ENCODE measurements around the gene OPCML.

The OPCML gene

DNA sequence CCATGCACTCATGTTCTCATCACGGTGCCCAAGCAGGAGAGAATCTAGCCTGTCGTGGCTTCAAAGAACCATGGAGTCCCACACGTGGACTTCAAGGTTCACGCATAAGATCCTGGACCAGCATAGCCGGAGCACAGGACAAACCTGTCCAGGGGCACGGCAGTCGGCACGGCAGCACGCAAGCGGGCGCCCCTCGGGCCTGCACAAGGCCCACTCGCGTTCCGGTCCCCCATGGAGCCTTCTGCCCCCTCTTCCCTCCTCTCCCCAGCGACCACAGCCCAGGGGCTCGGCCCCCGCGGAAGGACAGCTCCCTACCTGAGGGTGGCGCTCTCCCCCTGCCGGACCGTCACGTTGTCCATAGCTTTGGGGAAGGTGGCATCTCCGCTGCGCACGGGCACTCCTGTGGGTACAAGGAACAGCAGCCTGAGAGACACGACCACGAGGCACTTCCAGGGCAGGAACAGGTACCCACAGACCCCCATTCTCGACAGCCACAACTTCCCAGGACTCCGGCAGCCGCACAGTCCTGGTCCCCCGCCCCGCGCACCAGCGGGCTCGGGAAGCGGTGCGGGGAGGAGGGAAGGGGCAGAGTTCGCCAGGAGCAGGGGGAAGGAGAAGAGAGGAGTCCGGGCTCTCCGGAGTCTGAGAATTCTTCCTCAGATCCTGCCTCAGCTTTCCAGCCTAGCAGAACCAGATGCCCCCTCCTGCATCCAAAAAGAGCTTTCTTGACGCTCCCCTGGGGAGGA is 589.5 kb downstream of the OPCML start:
- Histone ChIP-seq H3K4me1 (ENCODE audit: insufficient read depth, low read length, poor library complexity, severe bottlenecking) (no peaks in the 10 kb centered on the region), H3K9me3 (ENCODE audit: insufficient read depth, low read depth, low read length) (no peaks in the 10 kb centered on the region; the same call in 1 of the 2 replicates), H3K36me3 (ENCODE audit: insufficient read depth, low read length) (no peaks in the 10 kb centered on the region), H3K4me3 (ENCODE audit: low read length, poor library complexity, severe bottlenecking) (no peak overlapping the region), H3F3A (ENCODE audit: low read depth) (no peaks in the 10 kb centered on the region), H3K79me2 (ENCODE audit: insufficient read depth, low read length) (no peaks in the 10 kb centered on the region), H3K4me2 (ENCODE audit: low read depth, low read length, poor library complexity, severe bottlenecking) (no peak overlapping the region), H3K9me2 (replicated peaks; ENCODE audit: low read depth, low read length) (no peaks in the 10 kb centered on the region), H4K20me1 (ENCODE audit: insufficient read depth, low read length, poor library complexity, severe bottlenecking) (no peaks in the 10 kb centered on the region), H2AFZ (ENCODE audit: low read length) (no peak overlapping the region), H3K27me3 (ENCODE audit: insufficient read depth, low read length, poor library complexity, severe bottlenecking) (no peaks in the 10 kb centered on the region), H3K9ac (ENCODE audit: low read depth, low read length, poor library complexity, severe bottlenecking) (no peak overlapping the region)
- TF ChIP-seq, protein P1, sequence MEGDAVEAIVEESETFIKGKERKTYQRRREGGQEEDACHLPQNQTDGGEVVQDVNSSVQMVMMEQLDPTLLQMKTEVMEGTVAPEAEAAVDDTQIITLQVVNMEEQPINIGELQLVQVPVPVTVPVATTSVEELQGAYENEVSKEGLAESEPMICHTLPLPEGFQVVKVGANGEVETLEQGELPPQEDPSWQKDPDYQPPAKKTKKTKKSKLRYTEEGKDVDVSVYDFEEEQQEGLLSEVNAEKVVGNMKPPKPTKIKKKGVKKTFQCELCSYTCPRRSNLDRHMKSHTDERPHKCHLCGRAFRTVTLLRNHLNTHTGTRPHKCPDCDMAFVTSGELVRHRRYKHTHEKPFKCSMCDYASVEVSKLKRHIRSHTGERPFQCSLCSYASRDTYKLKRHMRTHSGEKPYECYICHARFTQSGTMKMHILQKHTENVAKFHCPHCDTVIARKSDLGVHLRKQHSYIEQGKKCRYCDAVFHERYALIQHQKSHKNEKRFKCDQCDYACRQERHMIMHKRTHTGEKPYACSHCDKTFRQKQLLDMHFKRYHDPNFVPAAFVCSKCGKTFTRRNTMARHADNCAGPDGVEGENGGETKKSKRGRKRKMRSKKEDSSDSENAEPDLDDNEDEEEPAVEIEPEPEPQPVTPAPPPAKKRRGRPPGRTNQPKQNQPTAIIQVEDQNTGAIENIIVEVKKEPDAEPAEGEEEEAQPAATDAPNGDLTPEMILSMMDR (conservative IDR thresholded peaks at IDR 0.05; ENCODE audit: low read length), result no peak

DNA sequence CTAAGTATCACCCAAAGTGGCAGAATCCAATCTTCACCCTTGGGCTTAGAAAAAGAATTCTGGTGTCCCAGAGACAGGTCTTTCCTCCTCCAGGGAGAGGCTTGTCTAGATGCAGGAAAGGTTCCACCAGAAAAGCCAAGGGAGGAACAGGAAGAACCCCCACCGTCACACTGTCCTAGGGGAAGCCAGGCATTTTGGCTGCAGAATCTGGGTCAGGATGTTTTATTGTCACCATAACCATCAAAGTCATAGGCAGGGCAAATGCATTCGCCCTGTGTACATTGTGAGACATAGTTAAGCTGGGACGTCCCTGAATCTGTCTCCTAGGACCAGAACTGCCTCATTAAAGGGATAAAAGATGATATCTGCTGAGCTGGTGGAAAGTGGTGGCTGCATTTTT is 590.5 kb downstream of the OPCML start:
- Histone ChIP-seq H3K4me3 (ENCODE audit: low read length, poor library complexity, severe bottlenecking) (no peak overlapping the region), H3K4me2 (ENCODE audit: low read depth, low read length, poor library complexity, severe bottlenecking) (no peak overlapping the region), H3K9me3 (ENCODE audit: insufficient read depth, low read depth, low read length) (no peaks in the 10 kb centered on the region), H2AFZ (ENCODE audit: low read length) (no peak overlapping the region), H3K9me2 (replicated peaks; ENCODE audit: low read depth, low read length) (no peaks in the 10 kb centered on the region), H3K4me1 (ENCODE audit: insufficient read depth, low read length, poor library complexity, severe bottlenecking) (no peaks in the 10 kb centered on the region), H4K20me1 (ENCODE audit: insufficient read depth, low read length, poor library complexity, severe bottlenecking) (no peaks in the 10 kb centered on the region), H3K9ac (ENCODE audit: low read depth, low read length, poor library complexity, severe bottlenecking) (no peak overlapping the region), H3K79me2 (ENCODE audit: insufficient read depth, low read length) (no peaks in the 10 kb centered on the region), H3F3A (ENCODE audit: low read depth) (no peaks in the 10 kb centered on the region), H3K27me3 (ENCODE audit: insufficient read depth, low read length, poor library complexity, severe bottlenecking) (no peaks in the 10 kb centered on the region), H3K36me3 (ENCODE audit: insufficient read depth, low read length) (no peaks in the 10 kb centered on the region)
- no peak for TF ChIP-seq EZH2phosphoT487 (IDR thresholded peaks at IDR 0.05; ENCODE audit: borderline replicate concordance)
- TF ChIP-seq, protein P1 (conservative IDR thresholded peaks at IDR 0.05; ENCODE audit: low read length), result no peak

DNA sequence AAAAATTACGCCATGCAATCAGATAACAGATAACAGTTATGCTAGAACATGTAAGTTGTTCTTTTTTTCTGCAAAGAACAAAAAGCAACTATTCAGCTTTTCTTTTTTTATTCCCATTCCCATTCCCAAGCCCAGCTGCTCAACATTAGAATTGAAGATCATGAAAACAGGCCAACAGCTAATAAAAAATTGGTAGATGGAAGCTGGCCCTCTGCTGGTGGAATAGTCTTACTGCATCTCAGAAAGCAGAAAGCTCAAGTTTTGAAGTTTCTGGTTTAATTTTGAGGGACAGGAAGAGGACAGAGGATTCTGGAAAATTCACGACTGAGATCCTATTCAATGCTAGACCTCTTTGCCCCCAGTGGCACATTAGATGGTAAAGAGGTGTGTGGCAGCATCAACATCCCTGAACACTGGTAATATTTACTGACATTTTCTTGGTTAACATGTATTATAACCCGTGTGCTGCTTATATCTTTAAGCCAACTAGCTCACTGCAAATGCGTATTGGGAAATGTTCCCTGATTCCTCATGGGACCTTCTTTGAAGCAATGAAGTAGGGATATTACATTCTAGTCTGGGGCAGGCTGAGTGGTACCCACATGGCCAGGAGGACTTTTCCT is 591.2 kb downstream of the OPCML start:
- TF ChIP-seq, protein P1 (conservative IDR thresholded peaks at IDR 0.05; ENCODE audit: low read length), result peak; percentile 94
- TF ChIP-seq EZH2phosphoT487 (IDR thresholded peaks at IDR 0.05; ENCODE audit: borderline replicate concordance), result no peak
- no peak overlapping the region for H3K4me2 ChIP-seq (ENCODE audit: low read depth, low read length, poor library complexity, severe bottlenecking)

More for the DNA sequence above, 591.2 kb downstream of the OPCML start:
- Histone ChIP-seq H3K79me2 (ENCODE audit: insufficient read depth, low read length) (no peaks in the 10 kb centered on the region), H3K36me3 (ENCODE audit: insufficient read depth, low read length) (no peaks in the 10 kb centered on the region), H3K4me1 (ENCODE audit: insufficient read depth, low read length, poor library complexity, severe bottlenecking) (no peaks in the 10 kb centered on the region), H3K9ac (ENCODE audit: low read depth, low read length, poor library complexity, severe bottlenecking) (no peak overlapping the region), H3K9me2 (replicated peaks; ENCODE audit: low read depth, low read length) (no peaks in the 10 kb centered on the region), H3K27me3 (ENCODE audit: insufficient read depth, low read length, poor library complexity, severe bottlenecking) (no peaks in the 10 kb centered on the region), H4K20me1 (ENCODE audit: insufficient read depth, low read length, poor library complexity, severe bottlenecking) (no peaks in the 10 kb centered on the region), H3K9me3 (ENCODE audit: insufficient read depth, low read depth, low read length) (no peaks in the 10 kb centered on the region), H2AFZ (ENCODE audit: low read length) (no peak overlapping the region), H3F3A (ENCODE audit: low read depth) (no peaks in the 10 kb centered on the region), H3K4me3 (ENCODE audit: low read length, poor library complexity, severe bottlenecking) (no peak overlapping the region)
